GM13977 (cell line): ENCODE measurements around the gene MRPS25.

Experiments used
- DNase-seq: peaks from one replicate; pipeline ENCODE4 v3.0.0; 2012; ENCODE audit warnings: low spot score
- in situ Hi-C: fragments of 300-500 bp; cut with MboI; formaldehyde crosslinking; loops from one replicate; pipeline ENCODE4 v1.12.0; 2022; ENCODE audit warnings: low sequenced_read_pairs, low pct_unique_long_range_greater_than_20kb, mixed read lengths, inconsistent platforms; ENCODE audit not compliant: unreplicated experiment
- TF ChIP-seq, protein P1 (sequence below): IDR thresholded peaks from 2 replicates; pipeline ENCODE4 v1.5.1; 2012; ENCODE audit warnings: mild to moderate bottlenecking, control low read depth; ENCODE audit not compliant: insufficient read depth; ENCODE audit errors: extremely low read depth, missing control alignments

MRPS25 gene

DNA sequence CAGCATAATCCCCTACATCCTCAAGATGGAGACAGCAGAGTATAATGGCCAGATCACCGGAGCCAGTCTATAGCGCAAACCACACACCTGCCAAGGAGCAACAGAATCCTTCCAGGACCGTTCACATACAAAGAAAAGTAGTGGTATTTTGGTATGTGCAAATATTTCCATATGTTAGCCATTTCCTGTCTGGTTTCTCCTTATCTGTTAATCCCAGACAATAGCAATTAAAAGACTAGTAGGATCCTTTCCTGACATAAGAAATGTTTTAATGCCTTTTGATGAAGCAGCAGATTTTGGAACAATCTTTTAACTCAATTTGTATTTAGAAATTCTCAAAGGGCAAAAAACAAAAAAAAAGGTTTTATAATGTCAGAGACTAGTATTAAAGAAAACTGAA is 22.2 kb downstream of the MRPS25 start:
- in situ Hi-C loops = no loop called here
- TF ChIP-seq, protein P1, sequence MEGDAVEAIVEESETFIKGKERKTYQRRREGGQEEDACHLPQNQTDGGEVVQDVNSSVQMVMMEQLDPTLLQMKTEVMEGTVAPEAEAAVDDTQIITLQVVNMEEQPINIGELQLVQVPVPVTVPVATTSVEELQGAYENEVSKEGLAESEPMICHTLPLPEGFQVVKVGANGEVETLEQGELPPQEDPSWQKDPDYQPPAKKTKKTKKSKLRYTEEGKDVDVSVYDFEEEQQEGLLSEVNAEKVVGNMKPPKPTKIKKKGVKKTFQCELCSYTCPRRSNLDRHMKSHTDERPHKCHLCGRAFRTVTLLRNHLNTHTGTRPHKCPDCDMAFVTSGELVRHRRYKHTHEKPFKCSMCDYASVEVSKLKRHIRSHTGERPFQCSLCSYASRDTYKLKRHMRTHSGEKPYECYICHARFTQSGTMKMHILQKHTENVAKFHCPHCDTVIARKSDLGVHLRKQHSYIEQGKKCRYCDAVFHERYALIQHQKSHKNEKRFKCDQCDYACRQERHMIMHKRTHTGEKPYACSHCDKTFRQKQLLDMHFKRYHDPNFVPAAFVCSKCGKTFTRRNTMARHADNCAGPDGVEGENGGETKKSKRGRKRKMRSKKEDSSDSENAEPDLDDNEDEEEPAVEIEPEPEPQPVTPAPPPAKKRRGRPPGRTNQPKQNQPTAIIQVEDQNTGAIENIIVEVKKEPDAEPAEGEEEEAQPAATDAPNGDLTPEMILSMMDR = no peak
- no peak for DNase-seq

DNA sequence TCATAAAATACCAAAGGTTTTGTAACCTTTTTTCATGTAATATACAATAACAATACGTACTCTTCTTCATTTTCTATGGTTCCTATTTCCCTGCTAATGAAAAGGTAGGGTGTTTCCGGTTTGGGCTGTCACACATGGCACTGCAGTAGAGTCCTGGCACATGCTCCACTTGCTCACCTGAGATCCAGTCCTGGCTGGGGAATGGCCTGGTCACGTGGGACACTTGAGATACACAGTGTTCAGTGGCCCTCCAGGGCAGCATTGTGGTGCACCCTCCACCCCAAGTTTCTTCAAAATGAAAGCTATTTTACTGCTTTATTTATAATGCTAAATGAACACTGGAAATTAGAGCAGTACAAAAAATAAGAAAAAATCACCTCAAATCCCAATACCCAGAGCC is 23.2 kb downstream of the MRPS25 start:
- DNase-seq = no peak
- in situ Hi-C loops = no loop called here
- TF ChIP-seq, protein P1 = no peak

DNA sequence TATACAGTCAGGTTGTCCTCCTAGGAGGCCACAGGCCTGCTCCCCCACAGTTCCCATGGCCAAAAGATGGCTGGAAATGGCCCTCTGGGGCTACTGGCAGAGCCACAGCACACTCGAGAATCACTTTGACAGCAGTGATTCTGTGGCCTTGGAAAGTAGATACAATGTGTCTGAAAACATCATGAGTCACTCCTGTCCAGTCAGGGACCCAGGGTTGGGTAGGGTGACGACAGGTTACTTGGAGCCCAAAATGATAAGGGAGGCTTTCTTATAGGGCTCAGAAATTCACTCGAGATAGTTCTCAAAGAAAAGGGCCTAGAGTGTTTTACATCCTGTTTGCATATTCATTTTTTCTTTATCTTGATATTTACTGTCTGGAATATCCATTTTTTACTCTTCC is 24.3 kb downstream of the MRPS25 start:
- TF ChIP-seq, protein P1 = no peak
- in situ Hi-C loops = no loop called here
- DNase-seq = no peak

DNA sequence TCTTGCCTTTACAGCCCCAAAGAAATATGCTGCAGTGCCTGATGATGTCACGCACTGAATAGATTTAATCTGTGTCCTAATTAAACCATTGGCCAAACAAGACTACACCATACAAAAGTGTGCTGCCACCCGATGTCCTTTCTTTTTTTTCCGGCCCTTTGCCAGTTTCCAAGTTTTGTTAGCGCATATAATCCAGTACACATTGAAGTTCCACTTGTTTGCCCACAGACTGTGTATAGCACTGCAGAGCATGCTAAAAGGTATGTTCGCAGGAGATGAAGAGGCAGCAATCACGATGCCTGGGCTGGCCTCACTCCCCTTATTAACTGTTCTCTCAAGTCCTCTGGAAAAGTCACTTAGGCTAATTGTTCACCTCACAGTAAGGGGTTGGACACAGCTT is 26.8 kb downstream of the MRPS25 start:
- in situ Hi-C loops = no loop called here
- DNase-seq = no peak
- TF ChIP-seq, protein P1 = no peak

DNA sequence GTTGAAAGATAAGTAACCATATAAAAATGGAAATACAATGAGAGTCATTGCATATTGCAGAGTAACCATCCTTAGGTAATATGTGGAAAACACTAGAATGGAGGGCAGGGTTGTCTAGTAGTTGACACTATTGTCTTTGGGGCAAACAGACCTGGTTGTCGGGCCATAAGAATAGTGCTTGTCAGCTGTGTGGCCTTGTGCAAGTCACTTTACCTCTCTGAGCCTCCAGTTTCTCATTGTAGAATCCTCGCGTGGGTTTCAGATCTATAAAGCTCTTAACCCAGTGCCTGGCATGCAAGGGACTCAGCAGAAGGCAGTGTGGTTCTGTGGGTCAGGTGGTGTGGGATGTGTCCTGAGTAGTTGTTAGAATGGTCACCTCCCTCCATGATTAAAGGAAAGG is 32.0 kb downstream of the MRPS25 start:
- DNase-seq = no peak
- in situ Hi-C loops = no loop called here
- TF ChIP-seq, protein P1 = no peak

DNA sequence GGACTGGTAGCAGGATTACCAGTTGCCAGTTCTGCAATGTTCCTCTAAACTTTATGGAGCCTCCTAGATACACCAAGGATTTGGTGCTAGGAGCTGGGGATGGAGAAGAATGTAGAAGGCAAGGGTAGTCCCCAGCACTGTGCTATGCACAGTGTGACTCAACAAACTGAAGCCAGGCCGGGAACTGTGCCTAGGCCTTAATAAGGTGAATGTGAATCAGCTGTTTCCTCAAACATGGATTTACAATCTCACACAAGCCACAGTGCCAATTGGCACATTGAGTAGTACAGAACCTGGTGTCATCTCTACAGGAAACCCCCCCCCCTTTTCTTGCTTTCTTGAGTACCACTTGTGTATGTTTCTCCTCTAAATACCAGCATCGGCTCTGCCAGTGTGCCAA is 32.5 kb downstream of the MRPS25 start:
- TF ChIP-seq, protein P1 = no peak
- no peak for DNase-seq
- in situ Hi-C loops = no loop called here

DNA sequence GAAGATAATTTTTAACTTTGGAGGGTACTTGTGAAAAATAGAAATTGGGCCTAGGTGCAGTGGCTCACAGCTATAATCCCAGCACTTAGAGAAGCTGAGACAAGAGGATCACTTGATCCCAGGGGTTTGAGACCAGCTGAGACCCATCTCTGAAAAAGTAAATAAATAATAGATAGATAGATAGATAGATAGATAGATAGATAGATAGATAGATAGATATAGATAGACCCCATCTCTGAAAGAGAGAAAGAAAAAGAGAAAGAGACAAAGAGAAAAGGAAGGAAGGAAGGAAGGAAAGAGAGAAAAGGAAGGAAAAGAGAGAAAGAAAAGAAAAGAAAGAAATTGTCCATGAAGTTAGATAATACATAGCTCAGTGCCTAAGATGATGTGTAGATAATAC is 35.5 kb downstream of the MRPS25 start:
- no peak for DNase-seq
- TF ChIP-seq, protein P1 = no peak
- in situ Hi-C loops = no loop called here
